Nephron progenitor cell (in vitro differentiated cells): Measurements from ENCODE around the gene POMGNT2.

ENCODE experiments used
- DNase-seq: peaks from one replicate; pipeline ENCODE4 v3.0.0; 2021
- H3K27ac Mint-ChIP-seq: 2 replicates; pipeline ENCODE4 v1.8.0; 2021; ENCODE audit warnings: mild to moderate bottlenecking, moderate library complexity, mixed read lengths
- H3K27me3 Mint-ChIP-seq: 2 replicates; pipeline ENCODE4 v1.8.0; 2021; ENCODE audit warnings: mild to moderate bottlenecking, low read depth, mixed read lengths; ENCODE audit not compliant: poor library complexity
- H3K36me3 Mint-ChIP-seq: 2 replicates; pipeline ENCODE4 v1.8.0; 2021; ENCODE audit warnings: low read depth, mixed read lengths
- H3K4me1 Mint-ChIP-seq: 2 replicates; pipeline ENCODE4 v1.8.0; 2021; ENCODE audit warnings: mixed read lengths
- H3K4me3 Mint-ChIP-seq: 2 replicates; pipeline ENCODE4 v1.8.0; 2021; ENCODE audit warnings: mild to moderate bottlenecking, moderate library complexity, mixed read lengths
- H3K9me3 Mint-ChIP-seq: 2 replicates; pipeline ENCODE4 v1.8.0; 2021; ENCODE audit warnings: mild to moderate bottlenecking, moderate library complexity, mixed read lengths
- TF ChIP-seq, protein P1 (sequence below): fragments of 200-600 bp; sonication (generic); IDR thresholded peaks from 2 replicates; pipeline ENCODE4 v1.5.0; 2021; ENCODE audit warnings: antibody characterized with exemption

Gene POMGNT2

DNA sequence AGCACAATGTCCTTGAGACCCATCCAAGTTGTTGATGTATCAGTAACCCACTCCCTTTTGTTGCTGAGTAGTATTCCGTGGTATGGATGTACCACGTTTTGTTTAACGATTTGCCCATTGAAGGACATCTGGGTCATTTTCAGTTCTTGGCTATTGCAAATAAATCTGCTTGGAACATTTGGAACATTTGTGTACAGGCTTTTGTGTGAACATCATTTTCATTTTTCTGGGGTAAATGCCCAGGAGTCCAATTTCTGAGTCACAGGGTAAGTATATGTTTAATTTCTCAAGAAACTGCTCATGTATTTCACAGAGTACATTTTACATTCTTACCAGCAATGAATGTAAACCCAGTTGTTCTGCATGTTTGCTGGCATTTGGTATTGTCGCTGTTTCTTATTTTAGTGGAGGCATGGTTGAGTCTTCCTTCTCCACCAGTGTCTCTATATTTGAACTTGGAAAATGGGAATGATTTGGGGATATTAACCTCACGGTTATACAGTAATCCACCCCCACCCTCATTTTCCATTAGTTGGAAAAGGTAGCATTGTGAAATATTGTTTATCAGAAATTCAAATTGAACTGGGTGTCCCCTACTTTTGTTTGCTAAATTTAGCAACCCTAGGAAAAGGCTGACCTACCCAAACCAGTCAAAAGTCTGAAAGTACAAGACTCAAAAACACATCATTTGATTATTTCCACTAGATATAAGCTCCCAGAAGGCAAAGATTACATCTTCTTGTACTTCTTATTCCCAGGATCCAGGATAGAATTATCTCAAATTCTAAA is 30.8 kb downstream of the POMGNT2 start:
- no peak overlapping the region for H3K27ac Mint-ChIP-seq
- H3K4me3 Mint-ChIP-seq = no peak overlapping the region
- H3K9me3 Mint-ChIP-seq = no peaks in the 10 kb centered on the region
- no peak for DNase-seq
- H3K36me3 Mint-ChIP-seq = peaks cover 27% of the 10 kb centered on the region
- H3K4me1 Mint-ChIP-seq = no peaks in the 10 kb centered on the region
- peaks cover 10% of the 10 kb centered on the region for H3K27me3 Mint-ChIP-seq
- TF ChIP-seq, protein P1, sequence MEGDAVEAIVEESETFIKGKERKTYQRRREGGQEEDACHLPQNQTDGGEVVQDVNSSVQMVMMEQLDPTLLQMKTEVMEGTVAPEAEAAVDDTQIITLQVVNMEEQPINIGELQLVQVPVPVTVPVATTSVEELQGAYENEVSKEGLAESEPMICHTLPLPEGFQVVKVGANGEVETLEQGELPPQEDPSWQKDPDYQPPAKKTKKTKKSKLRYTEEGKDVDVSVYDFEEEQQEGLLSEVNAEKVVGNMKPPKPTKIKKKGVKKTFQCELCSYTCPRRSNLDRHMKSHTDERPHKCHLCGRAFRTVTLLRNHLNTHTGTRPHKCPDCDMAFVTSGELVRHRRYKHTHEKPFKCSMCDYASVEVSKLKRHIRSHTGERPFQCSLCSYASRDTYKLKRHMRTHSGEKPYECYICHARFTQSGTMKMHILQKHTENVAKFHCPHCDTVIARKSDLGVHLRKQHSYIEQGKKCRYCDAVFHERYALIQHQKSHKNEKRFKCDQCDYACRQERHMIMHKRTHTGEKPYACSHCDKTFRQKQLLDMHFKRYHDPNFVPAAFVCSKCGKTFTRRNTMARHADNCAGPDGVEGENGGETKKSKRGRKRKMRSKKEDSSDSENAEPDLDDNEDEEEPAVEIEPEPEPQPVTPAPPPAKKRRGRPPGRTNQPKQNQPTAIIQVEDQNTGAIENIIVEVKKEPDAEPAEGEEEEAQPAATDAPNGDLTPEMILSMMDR = no peak

DNA sequence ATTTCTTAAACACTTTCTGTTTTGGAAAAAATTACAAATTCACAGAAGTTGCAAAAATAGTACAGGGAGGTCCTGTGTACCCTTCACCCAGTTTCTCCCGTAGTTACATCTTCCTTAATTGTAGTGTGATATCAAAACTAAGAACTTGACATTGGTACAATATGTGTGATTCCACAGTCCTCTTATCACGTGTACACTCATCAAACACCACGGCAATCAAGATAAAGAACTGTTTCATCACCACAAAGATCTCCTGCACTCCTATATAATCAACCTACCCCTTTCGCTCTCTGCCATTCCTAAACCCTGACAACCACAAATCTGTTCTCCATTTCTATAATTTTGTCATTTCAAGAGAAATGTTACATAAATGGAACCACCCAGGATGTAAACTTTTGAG is 31.4 kb downstream of the POMGNT2 start:
- Mint-ChIP-seq H3K4me1 (no peaks in the 10 kb centered on the region), H3K4me3 (no peak overlapping the region), H3K9me3 (no peaks in the 10 kb centered on the region), H3K27ac (no peak overlapping the region), H3K36me3 (peaks cover 22% of the 10 kb centered on the region), H3K27me3 (peaks cover 10% of the 10 kb centered on the region)
- TF ChIP-seq, protein P1 = no peak
- DNase-seq = no peak

DNA sequence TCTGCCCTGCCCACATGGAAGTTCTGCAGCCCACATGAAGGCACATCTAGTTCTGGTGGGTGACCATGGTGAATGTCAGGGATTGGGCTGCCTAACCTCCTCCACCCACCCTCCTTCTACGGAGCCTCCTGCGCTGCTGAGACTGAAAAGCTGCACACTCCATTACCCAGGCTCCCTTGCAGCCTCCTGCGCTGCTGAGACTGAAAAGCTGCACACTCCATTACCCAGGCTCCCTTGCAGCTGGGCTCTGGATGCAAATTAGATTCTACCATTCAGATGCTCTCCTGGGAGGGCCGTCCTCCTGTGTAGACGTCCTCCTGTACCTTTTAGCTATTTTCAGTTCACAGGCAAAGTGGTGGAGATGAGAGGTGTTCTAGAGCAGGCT is 32.1 kb downstream of the POMGNT2 start:
- Mint-ChIP-seq H3K4me3 (no peak overlapping the region), H3K4me1 (no peaks in the 10 kb centered on the region)

DNA sequence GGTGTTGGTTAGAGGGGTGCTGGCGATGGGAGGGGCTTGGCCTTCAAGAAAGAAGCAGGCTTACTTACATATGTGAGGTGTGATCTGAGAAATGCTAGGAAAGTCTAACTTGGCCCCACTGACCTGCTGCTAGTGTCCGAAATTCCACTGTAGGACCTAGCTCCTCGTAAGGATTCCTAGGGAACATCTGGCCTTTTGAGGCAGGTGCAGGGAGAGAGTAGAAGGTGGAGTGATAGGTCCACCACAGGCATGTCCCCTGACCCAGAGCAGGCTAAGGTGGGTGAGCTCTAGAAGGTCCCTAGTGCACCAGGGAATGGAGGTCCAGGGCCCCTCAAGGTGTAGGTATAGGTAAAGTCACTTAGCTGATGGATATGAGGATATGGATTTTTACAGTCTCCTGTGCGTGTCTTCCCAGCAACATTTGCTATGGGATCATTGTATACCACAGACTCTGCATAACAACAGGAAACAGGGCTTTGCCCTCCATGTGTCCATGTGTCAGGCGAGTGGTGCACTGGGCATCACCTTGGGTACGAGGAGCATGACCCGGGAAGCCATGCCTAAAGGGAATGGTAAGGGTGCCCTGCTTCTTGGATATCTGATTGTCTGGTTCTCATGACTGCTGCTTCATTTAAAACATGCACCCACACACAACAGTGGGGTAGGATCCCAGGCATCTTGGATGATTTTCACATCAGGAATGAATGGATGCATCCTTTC is 32.6 kb downstream of the POMGNT2 start:
- H3K4me1 Mint-ChIP-seq = no peaks in the 10 kb centered on the region
- H3K27ac Mint-ChIP-seq = no peak overlapping the region
- no peak overlapping the region for H3K4me3 Mint-ChIP-seq
- peaks cover 12% of the 10 kb centered on the region for H3K36me3 Mint-ChIP-seq
- TF ChIP-seq, protein P1 = no peak
- no peak for DNase-seq
- H3K9me3 Mint-ChIP-seq = no peaks in the 10 kb centered on the region
- peaks cover 7% of the 10 kb centered on the region for H3K27me3 Mint-ChIP-seq

More for the DNA sequence above, 32.1 kb downstream of the POMGNT2 start:
- DNase-seq = no peak
- TF ChIP-seq, protein P1 = no peak
- Mint-ChIP-seq H3K9me3 (no peaks in the 10 kb centered on the region), H3K27me3 (peaks cover 10% of the 10 kb centered on the region), H3K36me3 (peaks cover 16% of the 10 kb centered on the region), H3K27ac (no peak overlapping the region)

DNA sequence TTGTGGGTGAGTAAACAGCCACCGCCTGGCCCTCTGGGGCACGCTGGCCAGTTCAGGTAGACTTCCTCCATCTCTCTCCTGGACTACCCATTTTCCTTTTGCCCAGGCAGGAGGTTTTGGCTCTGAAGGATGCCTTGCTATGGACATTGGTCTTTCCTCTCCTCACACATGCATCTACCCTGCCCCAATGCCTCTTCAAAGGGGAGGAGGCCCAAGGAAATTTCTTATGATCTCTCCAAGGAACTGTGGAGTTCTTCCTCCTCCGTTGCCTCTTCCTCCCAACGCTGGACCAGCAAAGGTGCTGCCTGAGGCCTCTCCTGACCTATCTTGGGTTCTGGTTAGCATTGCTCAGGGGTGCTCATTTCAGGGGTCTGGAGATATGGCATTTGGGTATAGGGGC is 33.5 kb downstream of the POMGNT2 start:
- Mint-ChIP-seq H3K27me3 (peaks cover 7% of the 10 kb centered on the region), H3K4me1 (no peaks in the 10 kb centered on the region), H3K4me3 (no peak overlapping the region), H3K36me3 (peaks cover 5% of the 10 kb centered on the region), H3K9me3 (no peaks in the 10 kb centered on the region), H3K27ac (no peak overlapping the region)
- DNase-seq = no peak
- TF ChIP-seq, protein P1 = no peak
